Measurements from ENCODE around the gene ANTKMT. TPM values are rescaled to one million over a fixed set of nuclear protein-coding genes. Genes with fewer than 3 reads are reported as not detected.

ANTKMT gene
- total and polyA plus RNA-seq, 2 donors (not counting 3 experiments of a cell fraction or from before 2014, with no cell fraction given) = 26.1 to 27.9 TPM

- no peaks in the 10 kb centered on the region for H3K79me2 ChIP-seq (ENCODE audit: control insufficient read depth, insufficient read depth, low read length)
- BruUV-seq (replicated peaks) = no TSS peak
- ChIA-PET POLR2A (no interaction called here), CTCF (interaction anchor here (1.2 kb wide), 1 partner anchor 38 kb away, joined by 3 read pairs; no protein-coding TSS in a partner anchor)
- dilution Hi-C loops (cut with MboI; ENCODE audit: extremely low pct_ligation_motif_present, low sequenced_read_pairs) = no loop called here
- intact Hi-C loops (cut with micrococcal nuclease) = no loop called here
- no peaks in the 10 kb centered on the region for H3K4me1 ChIP-seq (ENCODE audit: control insufficient read depth, extremely low read depth, insufficient read depth, low read length)
- no peak overlapping the region for H3K27ac ChIP-seq (ENCODE audit: insufficient read depth, low read depth, low read length)
- H3K9me3 ChIP-seq (replicated peaks; ENCODE audit: control insufficient read depth, insufficient read depth, low read length) = no peaks in the 10 kb centered on the region
- no peaks in the 10 kb centered on the region for H3K36me3 ChIP-seq (ENCODE audit: control insufficient read depth in 2 of 2, extremely low read depth in 1 of 2, insufficient read depth in 2 of 2, low read length in 2 of 2)
- no peaks in the 10 kb centered on the region for H3K9me1 ChIP-seq (replicated peaks; ENCODE audit: control insufficient read depth, extremely low read depth, insufficient read depth, low read length)
- no peaks in the 10 kb centered on the region for H4K20me1 ChIP-seq (replicated peaks; ENCODE audit: control insufficient read depth, extremely low read depth, insufficient read depth, low read length)
- H2AFZ ChIP-seq (ENCODE audit: low read depth, low read length) = no peak overlapping the region
- DNase-seq (ENCODE audit: low read depth, low spot score) (no peak), FAIRE-seq (no peak)
- no peak overlapping the region for H3K4me3 ChIP-seq (replicated peaks in 1 of 3; ENCODE audit: insufficient read depth in 1 of 3, low read depth in 1 of 3, low read length in 3 of 3)
- no peak overlapping the region for H3K4me2 ChIP-seq (ENCODE audit: insufficient read depth, low read length)
- peaks cover 4% of the 10 kb centered on the region in 2 experiments for H3K27me3 ChIP-seq (ENCODE audit: control insufficient read depth in 2 of 2, insufficient read depth in 2 of 2, low read length in 2 of 2)
- no peak overlapping the region for H3K9ac ChIP-seq (replicated peaks; ENCODE audit: extremely low read depth, insufficient read depth, low read length)
- TF ChIP-seq FOS (IDR thresholded peaks at IDR 0.05; ENCODE audit: borderline replicate concordance, insufficient read depth, low read length) = no peak
- TF ChIP-seq, protein P1, sequence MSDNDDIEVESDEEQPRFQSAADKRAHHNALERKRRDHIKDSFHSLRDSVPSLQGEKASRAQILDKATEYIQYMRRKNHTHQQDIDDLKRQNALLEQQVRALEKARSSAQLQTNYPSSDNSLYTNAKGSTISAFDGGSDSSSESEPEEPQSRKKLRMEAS (IDR thresholded peaks at IDR 0.05; ENCODE audit: insufficient read depth, insufficient read length) = no peak
- no peak for TF ChIP-seq POLR2A (IDR thresholded peaks at IDR 0.05; ENCODE audit: low read depth, low read length)
- TF ChIP-seq JUN (IDR thresholded peaks at IDR 0.05; ENCODE audit: borderline replicate concordance, insufficient read depth, insufficient read length, low read depth) = no peak
Observed at GRCh38 chr16:750485-750884, 29.5 kb downstream of the ANTKMT start.

- CTCF ChIA-PET = interaction anchor here (1.2 kb wide), 1 partner anchor 39 kb away, joined by 3 read pairs; no protein-coding TSS in a partner anchor
- no TSS peak for BruUV-seq (replicated peaks)
- H3K27me3 ChIP-seq (ENCODE audit: control insufficient read depth in 2 of 2, insufficient read depth in 2 of 2, low read length in 2 of 2) = peaks cover 4% of the 10 kb centered on the region in 2 experiments
Observed at GRCh38 chr16:751152-752006, 30.4 kb downstream of the ANTKMT start.

More at GRCh38 chr16:751152-752006, 30.4 kb downstream of the ANTKMT start:
- no peak overlapping the region for H3K4me2 ChIP-seq (ENCODE audit: insufficient read depth, low read length)
- TF ChIP-seq POLR2AphosphoS5 (IDR thresholded peaks at IDR 0.05; ENCODE audit: insufficient read depth, low read depth, low read length) (no peak), EZH2 (IDR thresholded peaks at IDR 0.05; ENCODE audit: borderline replicate concordance, low read depth, low read length, severe bottlenecking) (no peak), MYC (IDR thresholded peaks at IDR 0.05; ENCODE audit: low read depth, low read length) (no peak)
- TF ChIP-seq, protein P2, sequence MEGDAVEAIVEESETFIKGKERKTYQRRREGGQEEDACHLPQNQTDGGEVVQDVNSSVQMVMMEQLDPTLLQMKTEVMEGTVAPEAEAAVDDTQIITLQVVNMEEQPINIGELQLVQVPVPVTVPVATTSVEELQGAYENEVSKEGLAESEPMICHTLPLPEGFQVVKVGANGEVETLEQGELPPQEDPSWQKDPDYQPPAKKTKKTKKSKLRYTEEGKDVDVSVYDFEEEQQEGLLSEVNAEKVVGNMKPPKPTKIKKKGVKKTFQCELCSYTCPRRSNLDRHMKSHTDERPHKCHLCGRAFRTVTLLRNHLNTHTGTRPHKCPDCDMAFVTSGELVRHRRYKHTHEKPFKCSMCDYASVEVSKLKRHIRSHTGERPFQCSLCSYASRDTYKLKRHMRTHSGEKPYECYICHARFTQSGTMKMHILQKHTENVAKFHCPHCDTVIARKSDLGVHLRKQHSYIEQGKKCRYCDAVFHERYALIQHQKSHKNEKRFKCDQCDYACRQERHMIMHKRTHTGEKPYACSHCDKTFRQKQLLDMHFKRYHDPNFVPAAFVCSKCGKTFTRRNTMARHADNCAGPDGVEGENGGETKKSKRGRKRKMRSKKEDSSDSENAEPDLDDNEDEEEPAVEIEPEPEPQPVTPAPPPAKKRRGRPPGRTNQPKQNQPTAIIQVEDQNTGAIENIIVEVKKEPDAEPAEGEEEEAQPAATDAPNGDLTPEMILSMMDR (IDR thresholded peaks at IDR 0.05; ENCODE audit: extremely low read depth in 1 of 2, insufficient read depth in 1 of 2, low read depth in 1 of 2, low read length in 2 of 2) = no peak
- no peaks in the 10 kb centered on the region for H3K9me3 ChIP-seq (replicated peaks; ENCODE audit: control insufficient read depth, insufficient read depth, low read length)
- intact Hi-C loops (cut with micrococcal nuclease) (no loop called here), dilution Hi-C loops (cut with MboI; ENCODE audit: extremely low pct_ligation_motif_present, low sequenced_read_pairs) (no loop called here)
- H4K20me1 ChIP-seq (replicated peaks; ENCODE audit: control insufficient read depth, extremely low read depth, insufficient read depth, low read length) = no peaks in the 10 kb centered on the region
- H2AFZ ChIP-seq (ENCODE audit: low read depth, low read length) = no peak overlapping the region
- H3K9ac ChIP-seq (replicated peaks; ENCODE audit: extremely low read depth, insufficient read depth, low read length) = no peak overlapping the region
- no peak for DNase-seq (ENCODE audit: low read depth, low spot score)
- POLR2A ChIA-PET = no interaction called here
- FAIRE-seq = no peak
- no peak overlapping the region for H3K27ac ChIP-seq (ENCODE audit: insufficient read depth, low read depth, low read length)
- H3K36me3 ChIP-seq (ENCODE audit: control insufficient read depth in 2 of 2, extremely low read depth in 1 of 2, insufficient read depth in 2 of 2, low read length in 2 of 2) = no peaks in the 10 kb centered on the region
- H3K4me3 ChIP-seq (replicated peaks in 1 of 3; ENCODE audit: insufficient read depth in 1 of 3, low read depth in 1 of 3, low read length in 3 of 3) = no peak overlapping the region
- H3K4me1 ChIP-seq (ENCODE audit: control insufficient read depth, extremely low read depth, insufficient read depth, low read length) = no peaks in the 10 kb centered on the region
- no peaks in the 10 kb centered on the region for H3K9me1 ChIP-seq (replicated peaks; ENCODE audit: control insufficient read depth, extremely low read depth, insufficient read depth, low read length)
- no peaks in the 10 kb centered on the region for H3K79me2 ChIP-seq (ENCODE audit: control insufficient read depth, insufficient read depth, low read length)

All from endothelial cell of umbilical vein (primary cell).